Measurements from ENCODE around the gene TRIM25.

TRIM25 gene

GRCh38 chr17:56926704-56927103 lies 12.9 kb upstream of the TRIM25 start:
- DNase-seq: no peak

GRCh38 chr17:56926270-56926669 lies 12.4 kb upstream of the TRIM25 start:
- no peak for DNase-seq

GRCh38 chr17:56925088-56925487 lies 11.2 kb upstream of the TRIM25 start:
- no peak for DNase-seq

GRCh38 chr17:56919717-56920116 lies 5.9 kb upstream of the TRIM25 start:
- no peak for DNase-seq

- DNase-seq: peak; percentile 16
These were observed 5.1 kb upstream of the TRIM25 start for GRCh38 chr17:56918916-56919315.

GRCh38 chr17:56917559-56918296 lies 3.9 kb upstream of the TRIM25 start:
- DNase-seq: no peak

- DNase-seq: peak; percentile 14
These were observed 878 bp upstream of the TRIM25 start for GRCh38 chr17:56914581-56915273.

GRCh38 chr17:56913353-56913866 lies 439 bp downstream of the TRIM25 start:
- DNase-seq: no peak

GRCh38 chr17:56913000-56913311 lies 893 bp downstream of the TRIM25 start:
- DNase-seq: no peak

GRCh38 chr17:56912105-56912999 lies 1.5 kb downstream of the TRIM25 start:
- no peak for DNase-seq

GRCh38 chr17:56910509-56911235 lies 3.2 kb downstream of the TRIM25 start:
- DNase-seq: no peak

GRCh38 chr17:56909742-56910508 lies 3.9 kb downstream of the TRIM25 start:
- DNase-seq: no peak

GRCh38 chr17:56908001-56908542 lies 5.8 kb downstream of the TRIM25 start:
- no peak for DNase-seq

- no peak for DNase-seq
These were observed 10.3 kb downstream of the TRIM25 start for GRCh38 chr17:56903560-56903959.

GRCh38 chr17:56902348-56902747 lies 11.5 kb downstream of the TRIM25 start:
- DNase-seq: peak; percentile 50

- DNase-seq: no peak
These were observed 14.4 kb downstream of the TRIM25 start for GRCh38 chr17:56899403-56899802.

GRCh38 chr17:56898874-56899273 lies 15.0 kb downstream of the TRIM25 start:
- DNase-seq: no peak

GRCh38 chr17:56897646-56898424 lies 16.0 kb downstream of the TRIM25 start:
- DNase-seq: no peak

- DNase-seq: no peak
These were observed 16.9 kb downstream of the TRIM25 start for GRCh38 chr17:56896968-56897359.

GRCh38 chr17:56896217-56896967 lies 17.5 kb downstream of the TRIM25 start:
- DNase-seq: no peak
